ENCODE measurements around the gene SERINC4.

GRCh38 chr15:43845421-43845820, 45.4 kb upstream of the SERINC4 start:
- TF ChIP-seq, protein P1, sequence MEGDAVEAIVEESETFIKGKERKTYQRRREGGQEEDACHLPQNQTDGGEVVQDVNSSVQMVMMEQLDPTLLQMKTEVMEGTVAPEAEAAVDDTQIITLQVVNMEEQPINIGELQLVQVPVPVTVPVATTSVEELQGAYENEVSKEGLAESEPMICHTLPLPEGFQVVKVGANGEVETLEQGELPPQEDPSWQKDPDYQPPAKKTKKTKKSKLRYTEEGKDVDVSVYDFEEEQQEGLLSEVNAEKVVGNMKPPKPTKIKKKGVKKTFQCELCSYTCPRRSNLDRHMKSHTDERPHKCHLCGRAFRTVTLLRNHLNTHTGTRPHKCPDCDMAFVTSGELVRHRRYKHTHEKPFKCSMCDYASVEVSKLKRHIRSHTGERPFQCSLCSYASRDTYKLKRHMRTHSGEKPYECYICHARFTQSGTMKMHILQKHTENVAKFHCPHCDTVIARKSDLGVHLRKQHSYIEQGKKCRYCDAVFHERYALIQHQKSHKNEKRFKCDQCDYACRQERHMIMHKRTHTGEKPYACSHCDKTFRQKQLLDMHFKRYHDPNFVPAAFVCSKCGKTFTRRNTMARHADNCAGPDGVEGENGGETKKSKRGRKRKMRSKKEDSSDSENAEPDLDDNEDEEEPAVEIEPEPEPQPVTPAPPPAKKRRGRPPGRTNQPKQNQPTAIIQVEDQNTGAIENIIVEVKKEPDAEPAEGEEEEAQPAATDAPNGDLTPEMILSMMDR (IDR thresholded peaks at IDR 0.05), result no peak
- TF ChIP-seq POLR2A (IDR thresholded peaks at IDR 0.05), result no peak
- TF ChIP-seq POLR2AphosphoS5 (IDR thresholded peaks at IDR 0.05), result no peak
